ENCODE results near the gene PNKP.
A peak's percentile ranks its signal among the peaks of the same experiment; 100 is the strongest.

The PNKP gene

DNA sequence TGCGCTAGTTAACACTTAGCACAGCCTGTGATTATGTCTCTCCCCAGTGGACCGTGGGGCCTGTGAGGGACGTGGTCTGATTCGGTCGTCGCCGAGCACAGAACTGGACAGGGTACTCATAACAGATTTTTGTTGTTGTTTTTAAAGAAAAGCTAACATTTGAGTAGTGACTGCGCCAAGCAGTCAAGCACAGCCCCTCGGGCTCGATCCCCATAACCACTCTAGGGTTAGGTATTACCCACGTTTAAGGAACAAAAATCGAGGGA, 17.2 kb downstream of the PNKP start:
- Histone ChIP-seq H3K27me3 (ENCODE audit: control insufficient read depth in 1 of 2, insufficient read depth in 1 of 2, low read length in 2 of 2) (no peaks in the 10 kb centered on the region), H2BK15ac (ENCODE audit: low read depth, poor library complexity, severe bottlenecking) (no peak overlapping the region), H3K23ac (ENCODE audit: low read length in 2 of 2) (no peak overlapping the region), H3K14ac (ENCODE audit: low read length in 2 of 2) (no peak overlapping the region), H3K9me3 (ENCODE audit: control insufficient read depth, low read length) (no peaks in the 10 kb centered on the region), H3K79me1 (replicated peaks; ENCODE audit: low read length, poor library complexity, severe bottlenecking) (peaks cover 13% of the 10 kb centered on the region), H2AFZ (ENCODE audit: low read depth, low read length) (no peak overlapping the region), H3K27ac (ENCODE audit: low read length, poor library complexity, severe bottlenecking) (peak overlapping the region; percentile 21), H3K4ac (ENCODE audit: low read depth in 1 of 2, low read length in 2 of 2) (no peak overlapping the region), H3K4me1 (ENCODE audit: control insufficient read depth, insufficient read depth, low read depth, low read length) (peaks cover 30% of the 10 kb centered on the region), H2BK120ac (ENCODE audit: low read depth, low read length) (no peak overlapping the region), H3K36me3 (ENCODE audit: control insufficient read depth in 1 of 2, insufficient read depth in 2 of 2, low read depth in 1 of 2, low read length in 2 of 2) (peaks cover 6 to 10% of the 10 kb centered on the region in 2 experiments), H3K4me3 (ENCODE audit: insufficient read depth in 1 of 2, low read depth in 1 of 2, low read length in 2 of 2) (peak overlapping the region in 1 of 2 experiments; percentile 86), H4K8ac (ENCODE audit: low read length) (no peak overlapping the region), H2AK5ac (ENCODE audit: low read length, severe bottlenecking) (no peak overlapping the region), H2BK12ac (ENCODE audit: low read length in 2 of 2) (no peak overlapping the region), H3K18ac (ENCODE audit: low read depth in 1 of 2, low read length in 2 of 2) (peak overlapping the region in 1 of 2 experiments; percentile 57), H3K4me2 (ENCODE audit: low read length, poor library complexity, severe bottlenecking) (peak overlapping the region; percentile 42), H4K91ac (ENCODE audit: low read length) (no peak overlapping the region), H2BK5ac (ENCODE audit: low read depth, low read length, poor library complexity, severe bottlenecking) (no peak overlapping the region), H3K9ac (ENCODE audit: low read length) (peak overlapping the region; percentile 98)
- DNase-seq, result no peak
- 89% methylated on average over 7 of the region's 12 CpGs for WGBS

DNA sequence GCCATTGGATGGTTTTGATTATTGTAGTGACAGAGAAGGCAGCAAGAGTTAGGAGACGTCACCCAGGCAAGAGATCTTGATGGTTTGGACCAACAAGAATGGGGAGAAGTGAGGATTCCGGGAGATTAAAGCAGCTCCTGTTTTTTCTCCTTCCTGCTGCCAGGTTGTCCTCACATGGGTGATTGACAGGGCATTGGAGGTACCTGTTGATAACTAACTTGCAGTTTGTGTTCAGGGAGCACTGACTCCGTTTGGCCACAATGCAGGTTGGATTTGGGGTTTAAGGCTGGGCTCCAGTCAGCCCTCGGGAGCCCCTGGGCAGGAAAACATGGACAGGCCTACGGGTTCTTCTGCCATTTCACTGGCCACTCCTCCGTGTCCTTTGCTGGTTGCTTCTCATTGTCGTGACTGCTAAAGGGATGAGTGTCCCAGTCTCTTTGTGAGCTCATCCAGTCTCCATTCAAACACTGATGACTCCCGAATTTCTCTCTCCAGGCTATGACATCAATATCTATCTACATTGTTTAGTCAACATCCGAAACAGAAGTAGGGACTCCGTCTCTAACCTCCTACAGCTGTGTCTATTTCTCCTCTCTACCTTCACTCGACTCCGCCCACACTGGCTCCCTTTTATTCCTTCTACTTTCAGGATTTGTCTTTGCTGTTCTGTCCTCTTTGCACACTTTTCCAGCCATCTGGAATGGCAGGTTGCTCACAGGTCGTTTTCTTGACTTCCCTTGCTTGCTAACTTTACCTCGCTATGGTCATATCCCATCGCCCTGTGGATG, 17.7 kb downstream of the PNKP start:
- Histone ChIP-seq H4K8ac (ENCODE audit: low read length) (no peak overlapping the region), H2BK120ac (ENCODE audit: low read depth, low read length) (no peak overlapping the region), H2AFZ (ENCODE audit: low read depth, low read length) (no peak overlapping the region), H3K9me3 (ENCODE audit: control insufficient read depth, low read length) (no peaks in the 10 kb centered on the region), H3K27me3 (ENCODE audit: control insufficient read depth in 1 of 2, insufficient read depth in 1 of 2, low read length in 2 of 2) (no peaks in the 10 kb centered on the region), H3K4me3 (ENCODE audit: insufficient read depth in 1 of 2, low read depth in 1 of 2, low read length in 2 of 2) (peak overlapping the region in 1 of 2 experiments; percentile 86), H3K23ac (ENCODE audit: low read length in 2 of 2) (no peak overlapping the region), H3K4ac (ENCODE audit: low read depth in 1 of 2, low read length in 2 of 2) (no peak overlapping the region), H3K18ac (ENCODE audit: low read depth in 1 of 2, low read length in 2 of 2) (no peak overlapping the region), H2BK15ac (ENCODE audit: low read depth, poor library complexity, severe bottlenecking) (no peak overlapping the region), H3K14ac (ENCODE audit: low read length in 2 of 2) (no peak overlapping the region), H2AK5ac (ENCODE audit: low read length, severe bottlenecking) (no peak overlapping the region), H3K4me2 (ENCODE audit: low read length, poor library complexity, severe bottlenecking) (no peak overlapping the region), H3K4me1 (ENCODE audit: control insufficient read depth, insufficient read depth, low read depth, low read length) (peaks cover 28% of the 10 kb centered on the region), H2BK5ac (ENCODE audit: low read depth, low read length, poor library complexity, severe bottlenecking) (no peak overlapping the region), H3K36me3 (ENCODE audit: control insufficient read depth in 1 of 2, insufficient read depth in 2 of 2, low read depth in 1 of 2, low read length in 2 of 2) (peaks cover 2 to 4% of the 10 kb centered on the region in 2 experiments), H3K27ac (ENCODE audit: low read length, poor library complexity, severe bottlenecking) (no peak overlapping the region), H4K91ac (ENCODE audit: low read length) (no peak overlapping the region), H3K79me1 (replicated peaks; ENCODE audit: low read length, poor library complexity, severe bottlenecking) (peaks cover 13% of the 10 kb centered on the region), H3K9ac (ENCODE audit: low read length) (peak overlapping the region; percentile 98), H2BK12ac (ENCODE audit: low read length in 2 of 2) (no peak overlapping the region)
- 96% methylated on average over 15 of the region's 15 CpGs for WGBS
- DNase-seq, result no peak

DNA sequence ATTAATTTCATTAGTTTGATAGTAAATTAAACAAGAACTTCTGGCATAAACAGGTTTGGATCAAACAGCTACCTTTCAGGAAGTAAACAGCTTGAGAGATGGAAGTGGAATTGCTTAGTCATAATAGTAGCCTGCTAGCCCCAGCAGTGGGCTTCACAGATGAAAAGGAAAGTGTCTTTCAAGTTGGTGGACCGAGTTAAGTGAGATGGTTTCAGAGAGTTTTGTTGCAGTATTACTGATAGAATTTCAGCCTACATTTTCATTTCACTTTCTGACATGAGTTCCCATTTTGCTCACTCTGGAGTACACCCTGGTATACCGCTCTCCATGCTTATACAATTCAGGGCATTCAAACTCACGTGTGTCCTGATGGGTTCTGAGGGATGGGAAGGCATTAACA, 18.4 kb downstream of the PNKP start:
- Histone ChIP-seq H3K27me3 (ENCODE audit: control insufficient read depth in 1 of 2, insufficient read depth in 1 of 2, low read length in 2 of 2) (no peaks in the 10 kb centered on the region), H3K9me3 (ENCODE audit: control insufficient read depth, low read length) (no peaks in the 10 kb centered on the region), H2AFZ (ENCODE audit: low read depth, low read length) (no peak overlapping the region), H2BK12ac (ENCODE audit: low read length in 2 of 2) (no peak overlapping the region), H2BK15ac (ENCODE audit: low read depth, poor library complexity, severe bottlenecking) (no peak overlapping the region), H3K9ac (ENCODE audit: low read length) (no peak overlapping the region), H3K18ac (ENCODE audit: low read depth in 1 of 2, low read length in 2 of 2) (no peak overlapping the region), H3K23ac (ENCODE audit: low read length in 2 of 2) (no peak overlapping the region), H3K4me1 (ENCODE audit: control insufficient read depth, insufficient read depth, low read depth, low read length) (peaks cover 23% of the 10 kb centered on the region), H2BK5ac (ENCODE audit: low read depth, low read length, poor library complexity, severe bottlenecking) (no peak overlapping the region), H3K36me3 (ENCODE audit: control insufficient read depth in 1 of 2, insufficient read depth in 2 of 2, low read depth in 1 of 2, low read length in 2 of 2) (peaks cover 0 to 2% of the 10 kb centered on the region in 2 experiments), H2BK120ac (ENCODE audit: low read depth, low read length) (no peak overlapping the region), H3K4me3 (ENCODE audit: insufficient read depth in 1 of 2, low read depth in 1 of 2, low read length in 2 of 2) (no peak overlapping the region), H3K4ac (ENCODE audit: low read depth in 1 of 2, low read length in 2 of 2) (no peak overlapping the region), H4K91ac (ENCODE audit: low read length) (no peak overlapping the region), H4K8ac (ENCODE audit: low read length) (no peak overlapping the region), H2AK5ac (ENCODE audit: low read length, severe bottlenecking) (no peak overlapping the region), H3K27ac (ENCODE audit: low read length, poor library complexity, severe bottlenecking) (no peak overlapping the region), H3K14ac (ENCODE audit: low read length in 2 of 2) (no peak overlapping the region), H3K4me2 (ENCODE audit: low read length, poor library complexity, severe bottlenecking) (no peak overlapping the region), H3K79me1 (replicated peaks; ENCODE audit: low read length, poor library complexity, severe bottlenecking) (peaks cover 13% of the 10 kb centered on the region)
- 97% methylated on average over 2 of the region's 3 CpGs for WGBS
- no peak for DNase-seq

DNA sequence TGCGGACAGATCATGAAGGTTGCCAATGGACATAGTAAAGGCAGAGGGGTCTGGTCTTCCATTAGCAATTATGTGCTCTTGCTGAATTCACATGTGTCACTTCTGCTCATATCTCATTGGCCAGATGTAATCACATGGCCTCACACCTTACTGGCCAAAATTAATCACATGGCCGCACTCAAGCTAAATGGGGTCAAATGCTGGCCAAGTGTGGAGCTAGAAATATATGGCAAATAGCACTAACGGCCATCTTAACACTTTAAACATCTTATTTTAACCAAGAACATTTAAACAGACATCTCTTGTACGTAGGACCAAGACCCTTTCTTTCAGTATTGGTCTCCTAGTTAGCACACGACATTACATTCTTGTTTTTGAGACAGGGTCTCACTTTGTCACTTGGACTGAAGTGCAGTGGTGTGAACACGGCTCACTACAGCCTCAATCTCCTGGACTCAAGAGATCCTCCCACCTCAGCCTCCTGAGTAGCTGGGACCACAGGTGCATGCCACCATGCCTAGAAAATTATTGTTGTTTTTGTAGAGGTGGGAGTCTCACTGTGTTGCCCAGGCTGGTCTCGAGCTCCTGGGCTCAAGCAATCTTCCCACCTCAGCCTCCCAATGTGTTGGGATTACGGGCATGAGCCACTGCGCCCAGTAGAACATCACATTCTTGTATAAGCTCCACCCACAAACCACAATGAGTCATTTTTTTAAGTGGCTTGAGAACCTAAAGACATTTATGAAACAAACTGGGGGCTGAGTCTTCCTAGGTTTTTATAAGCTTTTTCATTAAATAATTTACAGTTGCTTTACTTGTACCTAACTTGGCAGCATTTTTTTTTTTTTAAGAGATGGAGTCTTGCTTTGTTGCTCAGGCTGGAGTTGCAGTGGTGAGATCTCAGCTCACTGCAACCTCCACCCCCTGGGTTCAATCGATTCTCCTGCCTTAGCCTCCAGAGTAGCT, 19.4 kb downstream of the PNKP start:
- Histone ChIP-seq H3K4me2 (ENCODE audit: low read length, poor library complexity, severe bottlenecking) (no peak overlapping the region), H3K27ac (ENCODE audit: low read length, poor library complexity, severe bottlenecking) (peak overlapping the region; percentile 53), H3K23ac (ENCODE audit: low read length in 2 of 2) (no peak overlapping the region), H3K4me1 (ENCODE audit: control insufficient read depth, insufficient read depth, low read depth, low read length) (peaks cover 19% of the 10 kb centered on the region), H2AK5ac (ENCODE audit: low read length, severe bottlenecking) (no peak overlapping the region), H3K14ac (ENCODE audit: low read length in 2 of 2) (no peak overlapping the region), H2BK120ac (ENCODE audit: low read depth, low read length) (no peak overlapping the region), H3K18ac (ENCODE audit: low read depth in 1 of 2, low read length in 2 of 2) (peak overlapping the region in 1 of 2 experiments; percentile 69), H3K36me3 (ENCODE audit: control insufficient read depth in 1 of 2, insufficient read depth in 2 of 2, low read depth in 1 of 2, low read length in 2 of 2) (peaks cover 0 to 2% of the 10 kb centered on the region in 2 experiments), H4K8ac (ENCODE audit: low read length) (no peak overlapping the region), H2BK12ac (ENCODE audit: low read length in 2 of 2) (peak overlapping the region in 1 of 2 experiments; percentile 15), H2BK5ac (ENCODE audit: low read depth, low read length, poor library complexity, severe bottlenecking) (no peak overlapping the region), H3K9me3 (ENCODE audit: control insufficient read depth, low read length) (no peaks in the 10 kb centered on the region), H4K91ac (ENCODE audit: low read length) (no peak overlapping the region), H3K27me3 (ENCODE audit: control insufficient read depth in 1 of 2, insufficient read depth in 1 of 2, low read length in 2 of 2) (no peaks in the 10 kb centered on the region), H3K4me3 (ENCODE audit: insufficient read depth in 1 of 2, low read depth in 1 of 2, low read length in 2 of 2) (no peak overlapping the region), H3K79me1 (replicated peaks; ENCODE audit: low read length, poor library complexity, severe bottlenecking) (peaks cover 13% of the 10 kb centered on the region), H2AFZ (ENCODE audit: low read depth, low read length) (no peak overlapping the region), H2BK15ac (ENCODE audit: low read depth, poor library complexity, severe bottlenecking) (no peak overlapping the region), H3K9ac (ENCODE audit: low read length) (no peak overlapping the region), H3K4ac (ENCODE audit: low read depth in 1 of 2, low read length in 2 of 2) (no peak overlapping the region)
- peak; percentile 94 for DNase-seq
- 95% methylated on average over 6 of the region's 10 CpGs for WGBS

All from mesenchymal stem cell (in vitro differentiated cells and primary cell).